ENCODE measurements around the gene WSCD1. TPM values are rescaled to one million over a fixed set of nuclear protein-coding genes. Genes with fewer than 3 reads are reported as not detected.

Gene WSCD1
- total RNA-seq, 2 donors from 2014 or later = 0.19 to 0.67 TPM

- no peaks in the 10 kb centered on the region for H3K4me1 Mint-ChIP-seq (ENCODE audit: low read depth)
- H3K4me3 Mint-ChIP-seq = no peak overlapping the region
- no peaks in the 10 kb centered on the region for H3K9me3 Mint-ChIP-seq
- ATAC-seq (replicated peaks in 1 of 2) = no peak
- H3K36me3 Mint-ChIP-seq (ENCODE audit: insufficient read depth in 2 of 2) = no peaks in the 10 kb centered on the region
- no peak for DNase-seq
- peaks cover 14% of the 10 kb centered on the region for H3K27me3 Mint-ChIP-seq (ENCODE audit: low read depth)
- H3K27ac Mint-ChIP-seq = no peak overlapping the region
These were observed 92.7 kb downstream of the WSCD1 start for GRCh38 chr17:6162892-6163291.

- H3K4me3 Mint-ChIP-seq = no peak overlapping the region
- H3K27ac Mint-ChIP-seq = no peak overlapping the region
- ATAC-seq (replicated peaks in 1 of 2) (no peak), DNase-seq (no peak)
- H3K36me3 Mint-ChIP-seq (ENCODE audit: insufficient read depth in 2 of 2) = no peaks in the 10 kb centered on the region
- H3K27me3 Mint-ChIP-seq (ENCODE audit: low read depth) = peaks cover 19% of the 10 kb centered on the region
- no peaks in the 10 kb centered on the region for H3K9me3 Mint-ChIP-seq
- H3K4me1 Mint-ChIP-seq (ENCODE audit: low read depth) = no peaks in the 10 kb centered on the region
These were observed 93.6 kb downstream of the WSCD1 start for GRCh38 chr17:6163612-6164333.

GRCh38 chr17:6164996-6165395, 94.8 kb downstream of the WSCD1 start:
- H3K27ac Mint-ChIP-seq = no peak overlapping the region
- H3K4me3 Mint-ChIP-seq = no peak overlapping the region
- H3K9me3 Mint-ChIP-seq = no peaks in the 10 kb centered on the region
- DNase-seq = no peak
- no peaks in the 10 kb centered on the region for H3K4me1 Mint-ChIP-seq (ENCODE audit: low read depth)
- peaks cover 17% of the 10 kb centered on the region for H3K27me3 Mint-ChIP-seq (ENCODE audit: low read depth)
- no peaks in the 10 kb centered on the region for H3K36me3 Mint-ChIP-seq (ENCODE audit: insufficient read depth in 2 of 2)
- no peak for ATAC-seq (replicated peaks in 1 of 2)

DNA sequence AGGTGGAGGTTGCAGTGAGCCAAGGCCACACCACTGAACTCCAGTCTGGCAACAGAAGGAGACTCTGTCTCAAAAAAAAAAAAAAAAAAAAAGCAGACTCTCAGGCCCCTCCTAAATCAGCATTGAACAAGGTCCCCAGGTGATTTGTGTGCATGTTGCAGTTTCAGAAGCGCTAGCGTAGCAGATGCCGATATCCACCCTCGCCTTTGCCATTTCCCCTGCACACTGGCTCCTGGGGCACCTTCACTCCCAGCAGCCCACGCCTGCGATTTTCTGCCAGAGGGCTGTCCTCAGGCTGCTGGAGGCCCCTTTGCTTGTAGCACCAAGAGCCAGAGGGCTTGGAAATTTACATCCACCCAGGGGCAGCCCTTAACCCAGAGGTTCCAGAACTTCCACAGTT, 95.6 kb downstream of the WSCD1 start:
- Mint-ChIP-seq H3K27me3 (ENCODE audit: low read depth) (peaks cover 15% of the 10 kb centered on the region), H3K27ac (no peak overlapping the region), H3K4me1 (ENCODE audit: low read depth) (no peaks in the 10 kb centered on the region), H3K9me3 (no peaks in the 10 kb centered on the region), H3K36me3 (ENCODE audit: insufficient read depth in 2 of 2) (no peaks in the 10 kb centered on the region), H3K4me3 (no peak overlapping the region)
- DNase-seq (no peak), ATAC-seq (replicated peaks in 1 of 2) (no peak)

- Mint-ChIP-seq H3K36me3 (ENCODE audit: insufficient read depth in 2 of 2) (no peaks in the 10 kb centered on the region), H3K4me3 (no peak overlapping the region), H3K27me3 (ENCODE audit: low read depth) (peaks cover 23% of the 10 kb centered on the region), H3K4me1 (ENCODE audit: low read depth) (no peaks in the 10 kb centered on the region), H3K27ac (no peak overlapping the region), H3K9me3 (no peaks in the 10 kb centered on the region)
- ATAC-seq (replicated peaks in 1 of 2) = no peak
- DNase-seq = no peak
These were observed 96.5 kb downstream of the WSCD1 start for GRCh38 chr17:6166492-6167179.

GRCh38 chr17:6168296-6168695, 98.1 kb downstream of the WSCD1 start:
- no peaks in the 10 kb centered on the region for H3K4me1 Mint-ChIP-seq (ENCODE audit: low read depth)
- DNase-seq = no peak
- H3K9me3 Mint-ChIP-seq = no peaks in the 10 kb centered on the region

GRCh38 chr17:6170349-6170748, 100.2 kb downstream of the WSCD1 start:
- Mint-ChIP-seq H3K27ac (no peak overlapping the region), H3K4me3 (no peak overlapping the region), H3K27me3 (ENCODE audit: low read depth) (peaks cover 47% of the 10 kb centered on the region), H3K36me3 (ENCODE audit: insufficient read depth in 2 of 2) (no peaks in the 10 kb centered on the region), H3K4me1 (ENCODE audit: low read depth) (no peaks in the 10 kb centered on the region), H3K9me3 (no peaks in the 10 kb centered on the region)
- ATAC-seq (replicated peaks in 1 of 2) (no peak), DNase-seq (no peak)

More at GRCh38 chr17:6168296-6168695, 98.1 kb downstream of the WSCD1 start:
- Mint-ChIP-seq H3K36me3 (ENCODE audit: insufficient read depth in 2 of 2) (no peaks in the 10 kb centered on the region), H3K27ac (no peak overlapping the region), H3K27me3 (ENCODE audit: low read depth) (peaks cover 36% of the 10 kb centered on the region), H3K4me3 (no peak overlapping the region)
- ATAC-seq (replicated peaks in 1 of 2) = no peak

GRCh38 chr17:6172642-6173330, 102.6 kb downstream of the WSCD1 start:
- Mint-ChIP-seq H3K4me3 (no peak overlapping the region), H3K27me3 (ENCODE audit: low read depth) (peaks cover 41% of the 10 kb centered on the region), H3K27ac (no peak overlapping the region), H3K9me3 (no peaks in the 10 kb centered on the region), H3K4me1 (ENCODE audit: low read depth) (no peaks in the 10 kb centered on the region), H3K36me3 (ENCODE audit: insufficient read depth in 2 of 2) (no peaks in the 10 kb centered on the region)
- DNase-seq (no peak), ATAC-seq (replicated peaks in 1 of 2) (no peak)

DNA sequence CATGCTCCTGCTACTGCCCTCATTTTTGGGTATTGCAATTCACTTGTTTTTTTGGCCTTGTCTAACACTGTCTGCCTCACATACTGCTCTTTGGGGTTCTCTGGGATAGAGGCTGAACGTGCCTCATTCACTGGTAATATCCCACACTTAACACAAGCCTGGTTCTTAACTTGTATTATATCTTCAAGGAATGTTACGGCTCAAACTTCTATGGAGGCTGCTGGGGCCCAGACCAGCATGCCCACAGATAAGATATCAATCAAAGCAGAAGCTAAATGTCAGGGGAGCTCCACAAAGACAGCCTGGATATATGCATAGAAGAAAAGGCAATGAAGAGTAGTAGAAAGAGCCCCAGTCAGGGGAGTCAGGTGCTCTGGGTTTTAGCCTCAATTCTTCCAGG, 103.5 kb downstream of the WSCD1 start:
- H3K36me3 Mint-ChIP-seq (ENCODE audit: insufficient read depth in 2 of 2) = no peaks in the 10 kb centered on the region
- H3K27me3 Mint-ChIP-seq (ENCODE audit: low read depth) = peaks cover 35% of the 10 kb centered on the region
- DNase-seq (no peak), ATAC-seq (replicated peaks in 1 of 2) (no peak)
- no peak overlapping the region for H3K4me3 Mint-ChIP-seq
- H3K9me3 Mint-ChIP-seq = no peaks in the 10 kb centered on the region
- H3K27ac Mint-ChIP-seq = no peak overlapping the region
- H3K4me1 Mint-ChIP-seq (ENCODE audit: low read depth) = no peaks in the 10 kb centered on the region
